Lung (tissue), 12 donors: ENCODE data around the gene AFAP1L2. TPM values are rescaled to one million over a fixed set of nuclear protein-coding genes. Genes with fewer than 3 reads are reported as not detected.

Experiments
- ATAC-seq: fragments of 200-7000 bp; cut with Tn5 transposase; one replicate; pipeline ENCODE4 v1.9.1; 2020; ENCODE audit warnings: moderate number of reproducible peaks; ENCODE audit not compliant: insufficient read depth, low FRiP score
- DNase-seq, 3 donors: peaks; one replicate each; pipeline ENCODE4 v3.0.0-alpha.2; 2013 to 2017
- H3K27ac ChIP-seq, 2 donors: one replicate each; pipeline ENCODE4 v1.5.1; 2013; ENCODE audit warnings: mild to moderate bottlenecking in 2 of 2, moderate library complexity in 2 of 2, control low read depth in 1 of 2, inconsistent platforms in 1 of 2, low read depth in 1 of 2, low read length in 1 of 2
- H3K27me3 ChIP-seq, 3 donors: one replicate each; pipeline ENCODE4 v1.5.1; 2013; ENCODE audit warnings: low read length in 2 of 3; ENCODE audit not compliant: control insufficient read depth in 3 of 3, insufficient read depth in 3 of 3
- H3K36me3 ChIP-seq, 4 donors: one replicate each; pipeline ENCODE4 v1.5.1; 2013; ENCODE audit warnings: low read length in 4 of 4, mild to moderate bottlenecking in 1 of 4, moderate library complexity in 1 of 4; ENCODE audit not compliant: control insufficient read depth in 4 of 4, insufficient read depth in 4 of 4
- H3K4me1 ChIP-seq, 5 donors: one replicate each; pipeline ENCODE4 v1.5.1; 2013; ENCODE audit warnings: low read length in 5 of 5, mild to moderate bottlenecking in 2 of 5, moderate library complexity in 1 of 5; ENCODE audit not compliant: control insufficient read depth in 5 of 5, insufficient read depth in 5 of 5
- H3K4me3 ChIP-seq: one replicate; pipeline ENCODE4 v1.5.1; 2013; ENCODE audit warnings: mild to moderate bottlenecking, control low read depth, moderate library complexity
- H3K9ac ChIP-seq, 2 donors: one replicate each; pipeline ENCODE4 v1.5.1; 2013; ENCODE audit warnings: low read length in 2 of 2, control low read depth in 1 of 2; ENCODE audit not compliant: insufficient read depth in 1 of 2
- H3K9me3 ChIP-seq, 4 donors: one replicate each; pipeline ENCODE4 v1.5.1; 2013; ENCODE audit warnings: low read length in 3 of 4, mild to moderate bottlenecking in 1 of 4, moderate library complexity in 1 of 4; ENCODE audit not compliant: control insufficient read depth in 4 of 4, insufficient read depth in 3 of 4
- WGBS, 2 donors: extraction: QIAGEN DNeasy Blood & Tissue Kit; methylation state at CpG; one replicate each; pipeline ENCODE4 v1.1.7; 2013; 5-methylcytosine and 5-hydroxymethylcytosine counted together
- polyA plus RNA-seq, 2 donors: library from polyadenylated mRNA; stranded (reverse); fragments of 200-250 nt; gene quantifications; one replicate each; pipeline ENCODE4 v1.2.1, GENCODE V29; 2013
- total RNA-seq, 2 donors: library from RNA; depleted of rRNA in 1 of 2; stranded (reverse); fragments of >200 nt in 1 of 2; gene quantifications; one replicate each; pipeline ENCODE4 v1.2.1, GENCODE V29; 2014 to 2021
- TF ChIP-seq, protein P1 (sequence below): IDR thresholded peaks from 2 replicates; pipeline ENCODE4 v1.5.1; 2012; ENCODE audit warnings: mild to moderate bottlenecking; ENCODE audit errors: control extremely low read depth, extremely low read depth
- donor health status: control.
- donor health status: control.
- donor health status: Bipolar disorder and iron deficiency.
- donor health status: healthy.
- donor health status: DM: yes; HTN: yes; CAD: no.

AFAP1L2 gene
- total and polyA plus RNA-seq, 4 donors, result 2.0 to 21.0 (median 5.8) TPM

DNA sequence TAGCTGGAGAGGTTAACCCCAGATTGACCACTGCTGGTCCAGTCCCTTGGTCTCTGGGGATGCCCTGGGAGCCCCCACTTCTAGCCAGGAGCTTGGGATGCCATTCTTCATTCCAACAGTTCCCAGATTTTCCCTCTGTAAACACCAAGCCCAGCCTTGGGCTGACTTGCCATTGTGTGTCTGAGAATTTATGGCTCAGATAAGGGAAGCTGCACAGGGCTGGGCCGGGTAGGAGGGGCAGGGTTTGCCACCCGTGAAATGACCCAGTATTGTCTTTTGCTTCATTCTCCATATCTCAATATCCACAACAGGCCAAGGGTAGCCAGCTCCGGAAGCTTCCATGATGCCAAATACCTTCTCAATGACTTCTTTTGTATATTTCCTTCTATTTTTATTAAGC is 32.1 kb downstream of the AFAP1L2 start:
- Histone ChIP-seq H3K4me3 (no peak overlapping the region), H3K27ac (no peak overlapping the region), H3K9ac (no peak overlapping the region), H3K36me3 (no peaks in the 10 kb centered on the region), H3K4me1 (peaks cover 3 to 50% (median 20%) of the 10 kb centered on the region in 5 donors), H3K9me3 (no peaks in the 10 kb centered on the region), H3K27me3 (no peaks in the 10 kb centered on the region)
- TF ChIP-seq, protein P1, sequence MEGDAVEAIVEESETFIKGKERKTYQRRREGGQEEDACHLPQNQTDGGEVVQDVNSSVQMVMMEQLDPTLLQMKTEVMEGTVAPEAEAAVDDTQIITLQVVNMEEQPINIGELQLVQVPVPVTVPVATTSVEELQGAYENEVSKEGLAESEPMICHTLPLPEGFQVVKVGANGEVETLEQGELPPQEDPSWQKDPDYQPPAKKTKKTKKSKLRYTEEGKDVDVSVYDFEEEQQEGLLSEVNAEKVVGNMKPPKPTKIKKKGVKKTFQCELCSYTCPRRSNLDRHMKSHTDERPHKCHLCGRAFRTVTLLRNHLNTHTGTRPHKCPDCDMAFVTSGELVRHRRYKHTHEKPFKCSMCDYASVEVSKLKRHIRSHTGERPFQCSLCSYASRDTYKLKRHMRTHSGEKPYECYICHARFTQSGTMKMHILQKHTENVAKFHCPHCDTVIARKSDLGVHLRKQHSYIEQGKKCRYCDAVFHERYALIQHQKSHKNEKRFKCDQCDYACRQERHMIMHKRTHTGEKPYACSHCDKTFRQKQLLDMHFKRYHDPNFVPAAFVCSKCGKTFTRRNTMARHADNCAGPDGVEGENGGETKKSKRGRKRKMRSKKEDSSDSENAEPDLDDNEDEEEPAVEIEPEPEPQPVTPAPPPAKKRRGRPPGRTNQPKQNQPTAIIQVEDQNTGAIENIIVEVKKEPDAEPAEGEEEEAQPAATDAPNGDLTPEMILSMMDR, result no peak
- DNase-seq (no peak), ATAC-seq (no peak)
- 60 to 70% methylated on average over 3 of the region's 3 CpGs for WGBS, 2 donors

DNA sequence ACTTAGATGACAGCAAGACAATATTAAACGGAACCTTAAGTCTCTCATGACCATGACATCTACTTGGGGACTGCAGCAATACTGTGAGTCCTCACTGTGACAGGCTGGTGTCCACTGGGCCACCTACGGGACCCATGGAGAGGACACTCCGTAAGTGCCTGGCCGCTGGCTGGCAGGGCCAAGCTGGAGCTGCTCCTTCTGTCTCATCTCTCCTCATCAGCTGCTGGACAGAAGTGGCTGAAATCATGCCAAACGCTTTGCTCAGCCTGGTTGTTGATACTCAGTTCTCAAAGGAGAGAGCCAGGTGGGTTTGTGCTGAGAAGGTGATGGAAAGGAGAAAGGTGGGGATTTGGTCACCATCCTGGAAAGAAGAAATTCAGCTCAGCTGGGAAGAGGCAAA is 33.3 kb downstream of the AFAP1L2 start:
- Histone ChIP-seq H3K9me3 (no peaks in the 10 kb centered on the region), H3K4me1 (peaks cover 4 to 44% (median 11%) of the 10 kb centered on the region in 5 donors), H3K9ac (no peak overlapping the region), H3K4me3 (no peak overlapping the region), H3K27ac (no peak overlapping the region), H3K27me3 (no peaks in the 10 kb centered on the region), H3K36me3 (no peaks in the 10 kb centered on the region)
- DNase-seq (peak in 1 of 3 donors; percentile 27), ATAC-seq (no peak)
- TF ChIP-seq, protein P1, result no peak
- WGBS, 2 donors, result 88 to 89% methylated on average over 5 of the region's 5 CpGs

DNA sequence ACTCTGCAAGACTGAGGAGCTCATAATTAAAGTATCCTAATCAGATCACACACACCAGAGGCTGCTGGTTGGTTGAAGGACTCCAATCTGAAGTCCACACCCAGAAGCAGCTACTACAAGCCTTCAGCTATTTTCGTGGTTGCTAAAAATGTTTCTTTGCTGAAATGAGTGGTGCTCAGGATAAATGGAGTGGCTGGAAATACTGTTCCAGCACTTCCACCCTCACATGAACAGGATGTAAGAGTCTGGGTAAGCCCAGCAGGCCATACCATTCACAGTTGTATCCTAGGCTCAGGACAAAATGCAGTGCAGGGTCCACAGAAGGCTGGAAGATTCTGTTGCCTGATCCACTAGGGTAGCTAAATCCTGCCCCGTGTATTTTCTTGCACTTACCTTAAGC is 34.1 kb downstream of the AFAP1L2 start:
- DNase-seq (peak in 2 of 3 donors; percentile 28 to 59), ATAC-seq (no peak)
- H3K36me3 ChIP-seq, result no peaks in the 10 kb centered on the region
- H3K9ac ChIP-seq, result no peak overlapping the region
- no peak overlapping the region for H3K4me3 ChIP-seq
- TF ChIP-seq, protein P1, result no peak
- H3K4me1 ChIP-seq, result peaks cover 4 to 38% (median 9%) of the 10 kb centered on the region in 5 donors
- no peaks in the 10 kb centered on the region for H3K9me3 ChIP-seq
- H3K27me3 ChIP-seq, result no peaks in the 10 kb centered on the region
- 56 to 72% methylated on average over 2 of the region's 2 CpGs for WGBS, 2 donors
- H3K27ac ChIP-seq, result peak overlapping the region in 1 of 2 donors; percentile 9

- DNase-seq, result no peak
- ATAC-seq, result no peak
- TF ChIP-seq, protein P1, result no peak
- Histone ChIP-seq H3K4me1 (peaks cover 0 to 22% (median 5%) of the 10 kb centered on the region in 5 donors), H3K9ac (no peak overlapping the region), H3K36me3 (no peaks in the 10 kb centered on the region), H3K9me3 (no peaks in the 10 kb centered on the region), H3K4me3 (no peak overlapping the region), H3K27ac (no peak overlapping the region), H3K27me3 (no peaks in the 10 kb centered on the region)
- 84 to 85% methylated on average over 4 of the region's 4 CpGs for WGBS, 2 donors
Measured at GRCh38 chr10:114368057-114368391, 36.3 kb downstream of the AFAP1L2 start.
